Neural progenitor cell (in vitro differentiated cells): ENCODE results near the gene NUDT19. TPM values are rescaled to one million over a fixed set of nuclear protein-coding genes. Genes with fewer than 3 reads are reported as not detected.

Source experiments
- DNase-seq: peaks from one replicate; pipeline ENCODE4 v3.0.0-alpha.2; 2016; ENCODE audit warnings: low spot score
- H2AFZ ChIP-seq: fragments of 200-600 bp; sonication (generic); replicated peaks from 2 replicates; pipeline ENCODE4 v1.6.1; 2016; ENCODE audit warnings: antibody characterized with exemption
- H3F3A ChIP-seq: fragments of 200-600 bp; sonication (generic); 2 replicates; pipeline ENCODE4 v1.6.1; 2016; ENCODE audit warnings: antibody characterized with exemption, low read depth
- H3K27ac ChIP-seq: fragments of 200-600 bp; sonication (generic); 2 replicates; pipeline ENCODE4 v1.5.1; 2016; ENCODE audit warnings: mild to moderate bottlenecking
- H3K27me3 ChIP-seq: fragments of 200-600 bp; sonication (generic); 2 replicates; pipeline ENCODE4 v1.6.1; 2016; ENCODE audit warnings: mild to moderate bottlenecking, moderate library complexity
- H3K36me3 ChIP-seq: fragments of 200-600 bp; sonication (generic); 2 replicates; pipeline ENCODE4 v1.5.1; 2016
- H3K4me1 ChIP-seq: fragments of 200-600 bp; sonication (generic); 2 replicates; pipeline ENCODE4 v1.6.1; 2016; ENCODE audit warnings: mixed run types
- H3K4me2 ChIP-seq: fragments of 200-600 bp; sonication (generic); 2 replicates; pipeline ENCODE4 v1.6.1; 2016
- H3K4me3 ChIP-seq: fragments of 200-600 bp; sonication (generic); 2 replicates; pipeline ENCODE4 v1.5.1; 2016
- H3K79me2 ChIP-seq: fragments of 200-600 bp; sonication (generic); 2 replicates; pipeline ENCODE4 v1.6.1; 2016; ENCODE audit warnings: low read depth
- H3K9ac ChIP-seq: fragments of 200-600 bp; sonication (generic); 2 replicates; pipeline ENCODE4 v1.6.1; 2016
- H3K9me3 ChIP-seq: fragments of 200-600 bp; sonication (generic); 2 replicates; pipeline ENCODE4 v1.5.1; 2016; ENCODE audit warnings: low read depth
- H4K20me1 ChIP-seq: fragments of 200-600 bp; sonication (generic); 2 replicates; pipeline ENCODE4 v1.6.1; 2016; ENCODE audit warnings: low read depth
- H3K27ac Mint-ChIP-seq: 3 replicates; pipeline ENCODE4 v1.8.0; 2021; ENCODE audit warnings: mixed read lengths
- H3K27me3 Mint-ChIP-seq: 2 replicates; pipeline ENCODE4 v1.8.0; 2022; ENCODE audit warnings: low read depth, mild to moderate bottlenecking, inconsistent platforms, moderate library complexity, mixed read lengths; ENCODE audit not compliant: insufficient read depth
- H3K36me3 Mint-ChIP-seq: 3 replicates; pipeline ENCODE4 v1.8.0; 2021; ENCODE audit warnings: mixed read lengths
- H3K4me1 Mint-ChIP-seq: 3 replicates; pipeline ENCODE4 v1.8.0; 2021; ENCODE audit warnings: mixed read lengths
- H3K4me3 Mint-ChIP-seq: 3 replicates; pipeline ENCODE4 v1.8.0; 2021; ENCODE audit warnings: mild to moderate bottlenecking, moderate library complexity, mixed read lengths
- H3K9me3 Mint-ChIP-seq: 3 replicates; pipeline ENCODE4 v1.8.0; 2020; ENCODE audit warnings: mixed read lengths
- EZH2 ChIP-seq: fragments of 200-600 bp; sonication (generic); IDR thresholded peaks from 2 replicates; pipeline ENCODE4 v1.6.1; 2017; ENCODE audit warnings: antibody characterized with exemption, mild to moderate bottlenecking, moderate library complexity
- EZH2phosphoT487 ChIP-seq: fragments of 200-600 bp; sonication (generic); IDR thresholded peaks from 2 replicates; pipeline ENCODE4 v1.6.1; 2017; ENCODE audit warnings: antibody characterized with exemption
- total RNA-seq: library from RNA; depleted of rRNA; stranded (reverse); fragments of >200 nt; gene quantifications from 2 replicates; pipeline ENCODE4 v1.2.3, GENCODE V29; 2015; ENCODE audit warnings: low replicate concordance
- TF ChIP-seq, protein P1 (sequence below): fragments of 200-600 bp; sonication (generic); IDR thresholded peaks from 2 replicates; pipeline ENCODE4 v1.5.1; 2017; ENCODE audit warnings: antibody characterized with exemption, mild to moderate bottlenecking

NUDT19 gene
- total RNA-seq, 1 donor from 2014 or later: 4.4 TPM

DNA sequence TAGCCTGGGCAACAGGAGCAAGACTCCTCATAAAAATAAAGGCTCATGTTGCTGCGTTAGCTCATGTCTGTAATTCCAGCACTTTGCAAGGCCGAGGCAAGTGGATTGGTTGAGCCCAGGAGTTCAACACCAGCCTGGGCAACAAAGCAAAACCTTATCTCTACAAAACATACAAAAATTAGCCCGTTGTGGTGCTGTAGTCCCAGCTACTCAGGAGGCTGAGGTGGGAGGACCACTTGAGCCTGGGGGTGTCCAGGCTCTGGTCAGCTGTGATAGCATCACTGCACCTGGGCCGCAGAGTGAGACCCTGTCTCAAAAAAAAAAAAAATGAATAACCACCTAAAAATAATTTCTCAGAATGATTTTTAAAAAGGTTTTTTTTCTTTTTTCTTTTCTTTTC is 3.9 kb upstream of the NUDT19 start:
- Histone ChIP-seq H2AFZ (no peak overlapping the region), H3K9ac (no peak overlapping the region), H3K4me2 (no peak overlapping the region), H3F3A (no peaks in the 10 kb centered on the region), H3K79me2 (peaks cover 4% of the 10 kb centered on the region), H3K36me3 (no peaks in the 10 kb centered on the region), H3K9me3 (no peaks in the 10 kb centered on the region), H3K27ac (no peak overlapping the region), H4K20me1 (no peaks in the 10 kb centered on the region), H3K27me3 (peaks cover 19% of the 10 kb centered on the region), H3K4me1 (peaks cover 6% of the 10 kb centered on the region), H3K4me3 (no peak overlapping the region)
- H3K36me3 Mint-ChIP-seq: peaks cover under 1% of the 10 kb centered on the region
- H3K9me3 Mint-ChIP-seq: peaks cover under 1% of the 10 kb centered on the region
- DNase-seq: no peak
- no peak overlapping the region for H3K27ac Mint-ChIP-seq
- TF ChIP-seq, protein P1, sequence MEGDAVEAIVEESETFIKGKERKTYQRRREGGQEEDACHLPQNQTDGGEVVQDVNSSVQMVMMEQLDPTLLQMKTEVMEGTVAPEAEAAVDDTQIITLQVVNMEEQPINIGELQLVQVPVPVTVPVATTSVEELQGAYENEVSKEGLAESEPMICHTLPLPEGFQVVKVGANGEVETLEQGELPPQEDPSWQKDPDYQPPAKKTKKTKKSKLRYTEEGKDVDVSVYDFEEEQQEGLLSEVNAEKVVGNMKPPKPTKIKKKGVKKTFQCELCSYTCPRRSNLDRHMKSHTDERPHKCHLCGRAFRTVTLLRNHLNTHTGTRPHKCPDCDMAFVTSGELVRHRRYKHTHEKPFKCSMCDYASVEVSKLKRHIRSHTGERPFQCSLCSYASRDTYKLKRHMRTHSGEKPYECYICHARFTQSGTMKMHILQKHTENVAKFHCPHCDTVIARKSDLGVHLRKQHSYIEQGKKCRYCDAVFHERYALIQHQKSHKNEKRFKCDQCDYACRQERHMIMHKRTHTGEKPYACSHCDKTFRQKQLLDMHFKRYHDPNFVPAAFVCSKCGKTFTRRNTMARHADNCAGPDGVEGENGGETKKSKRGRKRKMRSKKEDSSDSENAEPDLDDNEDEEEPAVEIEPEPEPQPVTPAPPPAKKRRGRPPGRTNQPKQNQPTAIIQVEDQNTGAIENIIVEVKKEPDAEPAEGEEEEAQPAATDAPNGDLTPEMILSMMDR: no peak
- no peak for TF ChIP-seq EZH2
- no peak for TF ChIP-seq EZH2phosphoT487
- no peak overlapping the region for H3K4me3 Mint-ChIP-seq
- peaks cover 8% of the 10 kb centered on the region for H3K4me1 Mint-ChIP-seq
- H3K27me3 Mint-ChIP-seq: peaks cover 13% of the 10 kb centered on the region

DNA sequence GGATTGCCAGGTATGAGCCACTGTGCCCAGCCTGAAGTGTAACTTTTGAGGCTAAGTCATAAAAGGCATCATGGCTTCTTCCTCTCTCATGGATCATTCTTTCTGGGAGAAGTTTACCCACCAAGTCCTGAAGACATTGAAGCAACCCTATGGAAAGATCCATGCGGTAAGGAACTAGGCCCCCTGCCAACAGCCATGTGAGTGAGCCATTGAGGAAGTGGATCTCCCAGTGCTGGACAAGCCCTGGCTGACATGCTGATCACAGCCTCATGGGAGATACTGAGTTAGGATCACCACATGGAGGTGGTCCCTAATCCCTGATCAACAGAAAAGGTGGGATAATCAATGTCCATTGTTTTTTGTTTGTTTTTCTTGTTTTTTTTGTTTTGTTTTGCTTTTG is 3.3 kb upstream of the NUDT19 start:
- DNase-seq: no peak
- no peak overlapping the region for H3K27ac ChIP-seq
- no peak overlapping the region for H3K27ac Mint-ChIP-seq
- H3K4me3 ChIP-seq: no peak overlapping the region
- peaks cover 26% of the 10 kb centered on the region for H3K27me3 ChIP-seq
- H3K4me2 ChIP-seq: no peak overlapping the region
- H3K4me1 ChIP-seq: peaks cover 6% of the 10 kb centered on the region
- peaks cover 19% of the 10 kb centered on the region for H3K27me3 Mint-ChIP-seq
- no peaks in the 10 kb centered on the region for H4K20me1 ChIP-seq
- H3K79me2 ChIP-seq: peaks cover 10% of the 10 kb centered on the region
- TF ChIP-seq, protein P1: no peak
- TF ChIP-seq EZH2: no peak
- TF ChIP-seq EZH2phosphoT487: no peak
- peaks cover 5% of the 10 kb centered on the region for H3K36me3 Mint-ChIP-seq
- H3K9me3 ChIP-seq: no peaks in the 10 kb centered on the region
- peaks cover 14% of the 10 kb centered on the region for H3K4me1 Mint-ChIP-seq
- no peak overlapping the region for H3K9ac ChIP-seq
- peaks cover 7% of the 10 kb centered on the region for H3K9me3 Mint-ChIP-seq
- no peaks in the 10 kb centered on the region for H3F3A ChIP-seq
- H3K36me3 ChIP-seq: no peaks in the 10 kb centered on the region
- no peak overlapping the region for H3K4me3 Mint-ChIP-seq
- H2AFZ ChIP-seq: no peak overlapping the region

DNA sequence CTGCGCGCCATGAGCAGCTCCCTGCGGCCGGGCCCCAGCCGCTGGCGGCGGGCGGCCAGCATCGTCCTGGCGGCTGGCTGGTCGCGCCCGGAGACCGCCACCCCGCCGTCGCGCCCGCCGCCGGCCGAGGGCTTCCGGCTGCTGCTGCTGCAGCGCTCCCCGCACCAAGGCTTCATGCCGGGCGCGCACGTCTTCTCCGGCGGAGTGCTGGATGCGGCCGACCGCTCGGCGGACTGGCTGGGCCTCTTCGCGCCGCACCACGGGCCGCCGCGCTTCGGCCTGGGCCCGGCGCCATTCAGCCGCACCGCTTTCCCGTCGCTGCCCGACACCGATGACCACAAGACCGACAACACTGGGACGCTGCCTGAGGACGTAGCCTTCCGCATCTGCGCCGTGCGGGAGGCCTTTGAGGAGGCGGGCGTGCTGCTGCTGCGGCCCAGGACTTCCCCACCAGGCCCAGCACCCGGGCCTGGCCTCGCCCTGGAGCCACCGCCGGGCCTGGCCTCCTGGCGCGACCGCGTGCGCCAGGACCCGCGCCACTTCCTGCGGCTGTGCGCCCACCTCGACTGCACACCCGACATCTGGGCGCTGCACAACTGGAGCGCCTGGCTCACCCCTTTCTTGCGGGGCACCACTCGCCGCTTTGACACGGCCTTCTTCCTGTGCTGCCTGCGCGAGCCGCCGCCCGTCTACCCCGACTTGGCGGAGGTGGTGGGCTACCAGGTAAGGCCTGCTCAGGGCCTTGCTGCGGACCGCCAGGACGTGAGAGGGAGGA is 518 bp downstream of the NUDT19 start:
- Histone ChIP-seq H2AFZ (peak overlapping the region; percentile 77), H3K36me3 (no peaks in the 10 kb centered on the region), H3K27ac (no peak overlapping the region), H3K9ac (no peak overlapping the region), H3K4me2 (peak overlapping the region; percentile 72), H4K20me1 (no peaks in the 10 kb centered on the region), H3K27me3 (peaks cover 26% of the 10 kb centered on the region), H3K9me3 (no peaks in the 10 kb centered on the region), H3K4me1 (peaks cover 6% of the 10 kb centered on the region), H3K4me3 (peak overlapping the region; percentile 44), H3F3A (no peaks in the 10 kb centered on the region), H3K79me2 (peaks cover 11% of the 10 kb centered on the region)
- peaks cover 16% of the 10 kb centered on the region for H3K4me1 Mint-ChIP-seq
- peak; percentile 73 for DNase-seq
- peak overlapping the region; percentile 82 for H3K4me3 Mint-ChIP-seq
- no peak overlapping the region for H3K27ac Mint-ChIP-seq
- H3K27me3 Mint-ChIP-seq: peaks cover 22% of the 10 kb centered on the region
- H3K36me3 Mint-ChIP-seq: peaks cover 6% of the 10 kb centered on the region
- H3K9me3 Mint-ChIP-seq: peaks cover 10% of the 10 kb centered on the region
- TF ChIP-seq EZH2 (peak; percentile 51), EZH2phosphoT487 (no peak)
- TF ChIP-seq, protein P1: no peak
